ENCODE data around the gene MRTFA.

The MRTFA gene

GRCh38 chr22:40472051-40472450, 164.5 kb downstream of the MRTFA start:
- FAIRE-seq (no peak), DNase-seq (ENCODE audit: insufficient read length, low spot score) (no peak)
- TF ChIP-seq SPI1 (IDR thresholded peaks at IDR 0.05; ENCODE audit: low read depth, low read length) (no peak), TAF1 (IDR thresholded peaks at IDR 0.05; ENCODE audit: low read depth, low read length) (no peak), PAX5 (IDR thresholded peaks at IDR 0.05; ENCODE audit: insufficient read depth, low read length, severe bottlenecking) (no peak), POU2F2 (IDR thresholded peaks at IDR 0.05; ENCODE audit: low read depth, low read length) (no peak), POLR2A (IDR thresholded peaks at IDR 0.05; ENCODE audit: low read depth, low read length) (no peak)

GRCh38 chr22:40469181-40469580, 167.3 kb downstream of the MRTFA start:
- DNase-seq (ENCODE audit: insufficient read length, low spot score) (no peak), FAIRE-seq (no peak)
- TF ChIP-seq POLR2A (IDR thresholded peaks at IDR 0.05; ENCODE audit: low read depth, low read length) (no peak), PAX5 (IDR thresholded peaks at IDR 0.05; ENCODE audit: insufficient read depth, low read length, severe bottlenecking) (no peak)

GRCh38 chr22:40468616-40469015, 167.9 kb downstream of the MRTFA start:
- DNase-seq (ENCODE audit: insufficient read length, low spot score), result no peak
- no peak for FAIRE-seq

GRCh38 chr22:40466976-40467375, 169.5 kb downstream of the MRTFA start:
- FAIRE-seq (no peak), DNase-seq (ENCODE audit: insufficient read length, low spot score) (no peak)
- TF ChIP-seq SPI1 (IDR thresholded peaks at IDR 0.05; ENCODE audit: low read depth, low read length), result no peak

More at GRCh38 chr22:40468616-40469015, 167.9 kb downstream of the MRTFA start:
- TF ChIP-seq SPI1 (IDR thresholded peaks at IDR 0.05; ENCODE audit: low read depth, low read length), result no peak

- DNase-seq (ENCODE audit: insufficient read length, low spot score) (peak; percentile 14), FAIRE-seq (peak; percentile 85)
- TF ChIP-seq POLR2A (IDR thresholded peaks at IDR 0.05; ENCODE audit: low read depth, low read length), result no peak
- no peak for TF ChIP-seq PAX5 (IDR thresholded peaks at IDR 0.05; ENCODE audit: insufficient read depth, low read length, severe bottlenecking)
- TF ChIP-seq TAF1 (IDR thresholded peaks at IDR 0.05; ENCODE audit: low read depth, low read length), result no peak
- TF ChIP-seq POU2F2 (IDR thresholded peaks at IDR 0.05; ENCODE audit: low read depth, low read length), result no peak
- no peak for TF ChIP-seq POLR2AphosphoS5 (IDR thresholded peaks at IDR 0.05; ENCODE audit: low read depth, low read length)
- TF ChIP-seq SPI1 (IDR thresholded peaks at IDR 0.05; ENCODE audit: low read depth, low read length), result no peak
Observed at GRCh38 chr22:40463683-40464082, 172.8 kb downstream of the MRTFA start.

- TF ChIP-seq POLR2AphosphoS5 (IDR thresholded peaks at IDR 0.05; ENCODE audit: low read depth, low read length) (peak; percentile 55; the same call in 1 of the 2 replicates), SPI1 (IDR thresholded peaks at IDR 0.05; ENCODE audit: low read depth, low read length) (peak; percentile 95), PAX5 (IDR thresholded peaks at IDR 0.05; ENCODE audit: insufficient read depth, low read length, severe bottlenecking) (no peak), TAF1 (IDR thresholded peaks at IDR 0.05; ENCODE audit: low read depth, low read length) (no peak), POU2F2 (IDR thresholded peaks at IDR 0.05; ENCODE audit: low read depth, low read length) (no peak), POLR2A (IDR thresholded peaks at IDR 0.05; ENCODE audit: low read depth, low read length) (peak; percentile 56; the same call in 1 of the 2 replicates)
- FAIRE-seq, result peak; percentile 98
- no peak for DNase-seq (ENCODE audit: insufficient read length, low spot score)
Observed at GRCh38 chr22:40463017-40463631, 173.4 kb downstream of the MRTFA start.

GRCh38 chr22:40462195-40462984, 174.1 kb downstream of the MRTFA start:
- FAIRE-seq (no peak), DNase-seq (ENCODE audit: insufficient read length, low spot score) (no peak)
- TF ChIP-seq POLR2A (IDR thresholded peaks at IDR 0.05; ENCODE audit: low read depth, low read length) (no peak), TAF1 (IDR thresholded peaks at IDR 0.05; ENCODE audit: low read depth, low read length) (no peak), PAX5 (IDR thresholded peaks at IDR 0.05; ENCODE audit: insufficient read depth, low read length, severe bottlenecking) (no peak), SPI1 (IDR thresholded peaks at IDR 0.05; ENCODE audit: low read depth, low read length) (no peak), POLR2AphosphoS5 (IDR thresholded peaks at IDR 0.05; ENCODE audit: low read depth, low read length) (no peak), POU2F2 (IDR thresholded peaks at IDR 0.05; ENCODE audit: low read depth, low read length) (no peak)

GRCh38 chr22:40453671-40454070, 182.8 kb downstream of the MRTFA start:
- DNase-seq (ENCODE audit: insufficient read length, low spot score) (no peak), FAIRE-seq (no peak)
- TF ChIP-seq TAF1 (IDR thresholded peaks at IDR 0.05; ENCODE audit: low read depth, low read length), result no peak
- no peak for TF ChIP-seq PAX5 (IDR thresholded peaks at IDR 0.05; ENCODE audit: insufficient read depth, low read length, severe bottlenecking)
- no peak for TF ChIP-seq POU2F2 (IDR thresholded peaks at IDR 0.05; ENCODE audit: low read depth, low read length)
- no peak for TF ChIP-seq POLR2A (IDR thresholded peaks at IDR 0.05; ENCODE audit: low read depth, low read length)
- TF ChIP-seq POLR2AphosphoS5 (IDR thresholded peaks at IDR 0.05; ENCODE audit: low read depth, low read length), result no peak
- TF ChIP-seq SPI1 (IDR thresholded peaks at IDR 0.05; ENCODE audit: low read depth, low read length), result no peak

- TF ChIP-seq POU2F2 (IDR thresholded peaks at IDR 0.05; ENCODE audit: low read depth, low read length) (no peak), SPI1 (IDR thresholded peaks at IDR 0.05; ENCODE audit: low read depth, low read length) (no peak), POLR2A (IDR thresholded peaks at IDR 0.05; ENCODE audit: low read depth, low read length) (no peak), TAF1 (IDR thresholded peaks at IDR 0.05; ENCODE audit: low read depth, low read length) (no peak), PAX5 (IDR thresholded peaks at IDR 0.05; ENCODE audit: insufficient read depth, low read length, severe bottlenecking) (no peak), POLR2AphosphoS5 (IDR thresholded peaks at IDR 0.05; ENCODE audit: low read depth, low read length) (no peak)
Observed at GRCh38 chr22:40452730-40453487, 183.6 kb downstream of the MRTFA start.

More at GRCh38 chr22:40452730-40453487, 183.6 kb downstream of the MRTFA start:
- DNase-seq (ENCODE audit: insufficient read length, low spot score) (no peak), FAIRE-seq (no peak)
